Sigmoid colon (tissue), 4 donors: ENCODE measurements around the gene ZNF521.

Source experiments
- POLR2A ChIP-seq, 2 donors: fragments of 450-650 bp; IDR thresholded peaks; one replicate each; pipeline ENCODE4 v1.6.1; 2016; ENCODE audit warnings: antibody characterized with exemption in 2 of 2, mild to moderate bottlenecking in 2 of 2, moderate library complexity in 2 of 2
- POLR2AphosphoS5 ChIP-seq, 4 donors: sonication (generic); formaldehyde crosslinking; IDR thresholded peaks; one replicate each; pipeline ENCODE4 v1.6.1; 2017; ENCODE audit warnings: antibody characterized with exemption in 4 of 4
- TF ChIP-seq, protein P1 (sequence below), 4 experiments: fragments of 450-650 bp in 3 of 4; fragments of 200-600 bp in 1 of 4; IDR thresholded peaks; one replicate each; pipeline ENCODE4 v1.5.1; 2016 to 2019; ENCODE audit warnings: antibody characterized with exemption in 4 of 4, mild to moderate bottlenecking in 3 of 4, moderate library complexity in 2 of 4

DNA sequence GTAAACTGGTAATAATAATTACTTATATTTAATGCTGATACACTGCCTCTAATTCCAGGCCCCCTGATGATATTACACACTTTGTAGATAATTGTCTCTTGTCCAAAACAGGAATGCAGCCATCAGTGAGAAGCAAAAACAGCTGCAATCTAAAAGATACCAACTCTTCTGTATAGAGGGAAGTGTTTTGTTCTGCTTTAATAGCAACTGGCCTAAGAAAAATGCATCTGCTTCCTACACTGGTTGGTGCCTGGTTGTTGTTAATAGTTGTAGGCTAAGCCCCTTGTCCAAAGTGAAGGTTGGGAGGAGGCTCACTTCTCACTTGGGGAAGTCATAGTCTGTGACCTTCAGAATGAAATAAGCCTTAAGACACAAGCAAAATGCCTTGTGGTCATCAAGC is 332.0 kb downstream of the ZNF521 start:
- TF ChIP-seq POLR2A (IDR thresholded peaks at IDR 0.05) (no peak), POLR2AphosphoS5 (IDR thresholded peaks at IDR 0.05) (no peak)
- TF ChIP-seq, protein P1, sequence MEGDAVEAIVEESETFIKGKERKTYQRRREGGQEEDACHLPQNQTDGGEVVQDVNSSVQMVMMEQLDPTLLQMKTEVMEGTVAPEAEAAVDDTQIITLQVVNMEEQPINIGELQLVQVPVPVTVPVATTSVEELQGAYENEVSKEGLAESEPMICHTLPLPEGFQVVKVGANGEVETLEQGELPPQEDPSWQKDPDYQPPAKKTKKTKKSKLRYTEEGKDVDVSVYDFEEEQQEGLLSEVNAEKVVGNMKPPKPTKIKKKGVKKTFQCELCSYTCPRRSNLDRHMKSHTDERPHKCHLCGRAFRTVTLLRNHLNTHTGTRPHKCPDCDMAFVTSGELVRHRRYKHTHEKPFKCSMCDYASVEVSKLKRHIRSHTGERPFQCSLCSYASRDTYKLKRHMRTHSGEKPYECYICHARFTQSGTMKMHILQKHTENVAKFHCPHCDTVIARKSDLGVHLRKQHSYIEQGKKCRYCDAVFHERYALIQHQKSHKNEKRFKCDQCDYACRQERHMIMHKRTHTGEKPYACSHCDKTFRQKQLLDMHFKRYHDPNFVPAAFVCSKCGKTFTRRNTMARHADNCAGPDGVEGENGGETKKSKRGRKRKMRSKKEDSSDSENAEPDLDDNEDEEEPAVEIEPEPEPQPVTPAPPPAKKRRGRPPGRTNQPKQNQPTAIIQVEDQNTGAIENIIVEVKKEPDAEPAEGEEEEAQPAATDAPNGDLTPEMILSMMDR (IDR thresholded peaks at IDR 0.05): no peak
